NAMALWA (cell line): ENCODE measurements around the gene KCNJ14.

Source experiments
- DNase-seq: peaks from one replicate; pipeline ENCODE4 v3.0.0-alpha.2; 2015; ENCODE audit warnings: low spot score

The KCNJ14 gene

GRCh38 chr19:48508729-48509411 is 53.5 kb downstream of the KCNJ14 start:
- DNase-seq: no peak

GRCh38 chr19:48509467-48510194 is 54.3 kb downstream of the KCNJ14 start:
- no peak for DNase-seq

GRCh38 chr19:48510421-48511268 is 55.3 kb downstream of the KCNJ14 start:
- DNase-seq: peak; percentile 81

GRCh38 chr19:48511321-48511731 is 56.0 kb downstream of the KCNJ14 start:
- DNase-seq: no peak

- DNase-seq: peak; percentile 66
These were observed 56.6 kb downstream of the KCNJ14 start, which contains the start of gene LMTK3 for GRCh38 chr19:48511800-48512503. Gene LMTK3 (minus strand): TSS chr19:48511835. CDS start chr19:48511576, 259 bp downstream.

GRCh38 chr19:48512504-48513288 is 57.3 kb downstream of the KCNJ14 start:
- no peak for DNase-seq

- DNase-seq: peak; percentile 91
These were observed 58.1 kb downstream of the KCNJ14 start for GRCh38 chr19:48513289-48514122.

GRCh38 chr19:48514123-48514458 is 58.7 kb downstream of the KCNJ14 start:
- no peak for DNase-seq

GRCh38 chr19:48516536-48516935 is 61.2 kb downstream of the KCNJ14 start:
- DNase-seq: no peak
